ENCODE results near the gene TFCP2L1. TPM values are rescaled to one million over a fixed set of nuclear protein-coding genes. Genes with fewer than 3 reads are reported as not detected.

Gene TFCP2L1
- total and polyA plus RNA-seq, 2 donors (not counting 3 experiments of a cell fraction or from before 2014, with no cell fraction given) = not detected

- no peak overlapping the region for H3K4me2 ChIP-seq (ENCODE audit: insufficient read depth, low read length)
- no peaks in the 10 kb centered on the region for H3K79me2 ChIP-seq (ENCODE audit: control insufficient read depth, insufficient read depth, low read length)
- no peaks in the 10 kb centered on the region for H3K9me3 ChIP-seq (replicated peaks; ENCODE audit: control insufficient read depth, insufficient read depth, low read length)
- H2AFZ ChIP-seq (ENCODE audit: low read depth, low read length) = no peak overlapping the region
- H3K36me3 ChIP-seq (ENCODE audit: control insufficient read depth in 2 of 2, extremely low read depth in 1 of 2, insufficient read depth in 2 of 2, low read length in 2 of 2) = no peaks in the 10 kb centered on the region
- H3K27me3 ChIP-seq (ENCODE audit: control insufficient read depth in 2 of 2, insufficient read depth in 2 of 2, low read length in 2 of 2) = no peaks in the 10 kb centered on the region
- FAIRE-seq (no peak), DNase-seq (ENCODE audit: low read depth, low spot score) (no peak)
- BruUV-seq (replicated peaks) = no TSS peak
- no peaks in the 10 kb centered on the region for H3K4me1 ChIP-seq (ENCODE audit: control insufficient read depth, extremely low read depth, insufficient read depth, low read length)
- ChIA-PET POLR2A (no interaction called here), CTCF (no interaction called here)
- H3K4me3 ChIP-seq (replicated peaks in 1 of 3; ENCODE audit: insufficient read depth in 1 of 3, low read depth in 1 of 3, low read length in 3 of 3) = no peak overlapping the region
- intact Hi-C loops (cut with micrococcal nuclease) (no loop called here), dilution Hi-C loops (cut with MboI; ENCODE audit: extremely low pct_ligation_motif_present, low sequenced_read_pairs) (no loop called here)
- no peaks in the 10 kb centered on the region for H4K20me1 ChIP-seq (replicated peaks; ENCODE audit: control insufficient read depth, extremely low read depth, insufficient read depth, low read length)
- no peak overlapping the region for H3K9ac ChIP-seq (replicated peaks; ENCODE audit: extremely low read depth, insufficient read depth, low read length)
- H3K9me1 ChIP-seq (replicated peaks; ENCODE audit: control insufficient read depth, extremely low read depth, insufficient read depth, low read length) = no peaks in the 10 kb centered on the region
- no peak overlapping the region for H3K27ac ChIP-seq (ENCODE audit: insufficient read depth, low read depth, low read length)
- TF ChIP-seq GATA2 (IDR thresholded peaks at IDR 0.05; ENCODE audit: insufficient read depth, insufficient read length, low read depth, low read length) (no peak), CTCF (IDR thresholded peaks at IDR 0.05; ENCODE audit: extremely low read depth in 1 of 2, insufficient read depth in 1 of 2, low read depth in 1 of 2, low read length in 2 of 2) (no peak), FOS (IDR thresholded peaks at IDR 0.05; ENCODE audit: borderline replicate concordance, insufficient read depth, low read length) (no peak), EZH2 (IDR thresholded peaks at IDR 0.05; ENCODE audit: borderline replicate concordance, low read depth, low read length, severe bottlenecking) (no peak), MYC (IDR thresholded peaks at IDR 0.05; ENCODE audit: low read depth, low read length) (no peak), MAX (IDR thresholded peaks at IDR 0.05; ENCODE audit: insufficient read depth, insufficient read length) (no peak), POLR2AphosphoS5 (IDR thresholded peaks at IDR 0.05; ENCODE audit: insufficient read depth, low read depth, low read length) (no peak), POLR2A (IDR thresholded peaks at IDR 0.05; ENCODE audit: low read depth, low read length) (no peak), JUN (IDR thresholded peaks at IDR 0.05; ENCODE audit: borderline replicate concordance, insufficient read depth, insufficient read length, low read depth) (no peak)
Observed at GRCh38 chr2:121189011-121189410, 96.0 kb downstream of the TFCP2L1 start.

Data from endothelial cell of umbilical vein (primary cell).